HEK293 (cell line): ENCODE measurements around the gene LIPN.

Experiments
- CTCF ChIA-PET: fragments of 350-600 bp; formaldehyde crosslinking; extraction: SDS; loops from one replicate; lab custom pipeline; 2021; ENCODE audit warnings: antibody characterized with exemption; lab: Yijun Ruan, JAX
- POLR2A ChIA-PET: fragments of 300-600 bp; formaldehyde crosslinking; extraction: SDS; loops from one replicate; lab custom pipeline; 2020; ENCODE audit warnings: antibody characterized with exemption, inconsistent platforms; lab: Yijun Ruan, JAX
- H3K27ac ChIP-seq: fragments of 200-500 bp; sonication (Bioruptor generic); 2 replicates; pipeline ENCODE4 v1.5.1; 2014; ENCODE audit warnings: low read depth, low read length, control low read depth, inconsistent platforms; ENCODE audit errors: extremely low read depth
- H3K36me3 ChIP-seq, 2 experiments: fragments of 200-500 bp in 1 of 2; sonication (Bioruptor generic) in 1 of 2; 1 replicate in 1 of 2; 2 replicates in 1 of 2; pipeline ENCODE4 v1.5.1; 2014 to 2017; ENCODE audit warnings: inconsistent platforms in 2 of 2, low read length in 2 of 2; ENCODE audit not compliant: control insufficient read depth in 2 of 2, insufficient read depth in 1 of 2
- H3K4me1 ChIP-seq: fragments of 200-500 bp; sonication (Bioruptor generic); 2 replicates; pipeline ENCODE4 v1.5.1; 2014; ENCODE audit warnings: mild to moderate bottlenecking, low read length, inconsistent platforms; ENCODE audit not compliant: control insufficient read depth, insufficient read depth
- H3K4me3 ChIP-seq: 2 replicates; pipeline ENCODE4 v1.5.1; 2011; ENCODE audit warnings: low read depth, mild to moderate bottlenecking, control low read depth, low read length, moderate library complexity
- H3K9me3 ChIP-seq: fragments of 200-500 bp; sonication (Bioruptor generic); 2 replicates; pipeline ENCODE4 v1.5.1; 2014; ENCODE audit warnings: low read depth, low read length, inconsistent platforms; ENCODE audit not compliant: control insufficient read depth, insufficient read depth
- BCL11B ChIP-seq: fragments of 450-650 bp; formaldehyde crosslinking; IDR thresholded peaks from 2 replicates; pipeline ENCODE4 v1.5.1; 2016; ENCODE audit warnings: low read depth, missing biosample characterization, missing genetic modification characterization
- ELK4 ChIP-seq: IDR thresholded peaks from 2 replicates; pipeline ENCODE4 v1.6.1; 2011; ENCODE audit warnings: mild to moderate bottlenecking, low read depth, low read length, borderline replicate concordance
- KLF7 ChIP-seq: fragments of 450-650 bp; formaldehyde crosslinking; IDR thresholded peaks from 2 replicates; pipeline ENCODE4 v1.5.1; 2016; ENCODE audit warnings: missing biosample characterization, missing genetic modification characterization, borderline replicate concordance
- KLF8 ChIP-seq: fragments of 450-650 bp; formaldehyde crosslinking; IDR thresholded peaks from 2 replicates; pipeline ENCODE4 v1.5.1; 2016; ENCODE audit warnings: missing biosample characterization, missing genetic modification characterization
- PRDM1 ChIP-seq: fragments of 450-650 bp; formaldehyde crosslinking; IDR thresholded peaks from 2 replicates; pipeline ENCODE4; 2016; ENCODE audit warnings: missing biosample characterization, missing genetic modification characterization
- SP2 ChIP-seq: fragments of 450-650 bp; formaldehyde crosslinking; IDR thresholded peaks from 2 replicates; pipeline ENCODE4 v1.5.1; 2016; ENCODE audit warnings: missing biosample characterization, missing genetic modification characterization
- TRIM28 ChIP-seq: IDR thresholded peaks from 2 replicates; pipeline ENCODE4 v1.6.1; 2011; ENCODE audit warnings: low read length, control low read depth, borderline replicate concordance
- YY1 ChIP-seq: fragments of 450-650 bp; formaldehyde crosslinking; IDR thresholded peaks from 2 replicates; pipeline ENCODE4 v1.5.1; 2018; ENCODE audit warnings: missing biosample characterization, missing genetic modification characterization
- ZFP41 ChIP-seq: fragments of 450-650 bp; formaldehyde crosslinking; IDR thresholded peaks from 2 replicates; pipeline ENCODE4 v1.5.1; 2016; ENCODE audit warnings: missing biosample characterization, missing genetic modification characterization, borderline replicate concordance
- ZNF146 ChIP-seq: fragments of 450-650 bp; formaldehyde crosslinking; IDR thresholded peaks from 2 replicates; pipeline ENCODE4 v1.5.1; 2016; ENCODE audit warnings: missing biosample characterization, missing genetic modification characterization
- ZNF239 ChIP-seq: fragments of 450-650 bp; formaldehyde crosslinking; IDR thresholded peaks from 2 replicates; pipeline ENCODE4 v1.5.1; 2016; ENCODE audit warnings: missing biosample characterization, missing genetic modification characterization
- ZNF354C ChIP-seq: fragments of 450-650 bp; formaldehyde crosslinking; IDR thresholded peaks from 2 replicates; pipeline ENCODE4 v1.5.1; 2016; ENCODE audit warnings: missing biosample characterization, missing genetic modification characterization, low read depth, borderline replicate concordance
- ZNF37A ChIP-seq: fragments of 450-650 bp; IDR thresholded peaks from 2 replicates; pipeline ENCODE4 v1.5.1; 2018; ENCODE audit warnings: missing biosample characterization, missing genetic modification characterization
- ZNF398 ChIP-seq: fragments of 450-650 bp; formaldehyde crosslinking; IDR thresholded peaks from 2 replicates; pipeline ENCODE4 v1.5.1; 2017; ENCODE audit warnings: missing biosample characterization, missing genetic modification characterization
- ZNF433 ChIP-seq: fragments of 450-650 bp; formaldehyde crosslinking; IDR thresholded peaks from 2 replicates; pipeline ENCODE4 v1.5.1; 2016; ENCODE audit warnings: missing biosample characterization, missing genetic modification characterization, low read depth
- ZNF488 ChIP-seq: fragments of 450-650 bp; formaldehyde crosslinking; IDR thresholded peaks from 2 replicates; pipeline ENCODE4 v1.5.1; 2016; ENCODE audit warnings: missing biosample characterization, missing genetic modification characterization
- ZNF501 ChIP-seq: fragments of 450-650 bp; formaldehyde crosslinking; IDR thresholded peaks from 2 replicates; pipeline ENCODE4 v1.5.1; 2016; ENCODE audit warnings: missing biosample characterization, missing genetic modification characterization
- ZNF521 ChIP-seq: fragments of 450-650 bp; formaldehyde crosslinking; IDR thresholded peaks from 2 replicates; pipeline ENCODE4 v1.5.1; 2017; ENCODE audit warnings: missing biosample characterization, mild to moderate bottlenecking, missing genetic modification characterization
- ZNF549 ChIP-seq: fragments of 450-650 bp; IDR thresholded peaks from 2 replicates; pipeline ENCODE4 v1.5.1; 2018; ENCODE audit warnings: missing biosample characterization, missing genetic modification characterization, mild to moderate bottlenecking, inconsistent platforms, moderate library complexity
- ZNF596 ChIP-seq: fragments of 450-650 bp; IDR thresholded peaks from 2 replicates; pipeline ENCODE4 v1.5.0; 2018; ENCODE audit warnings: missing biosample characterization, mild to moderate bottlenecking, missing genetic modification characterization, moderate library complexity
- ZNF610 ChIP-seq: fragments of 450-650 bp; formaldehyde crosslinking; IDR thresholded peaks from 2 replicates; pipeline ENCODE4 v1.5.1; 2016; ENCODE audit warnings: missing biosample characterization, missing genetic modification characterization, borderline replicate concordance
- ZNF621 ChIP-seq: fragments of 450-650 bp; formaldehyde crosslinking; IDR thresholded peaks from 2 replicates; pipeline ENCODE4 v1.5.1; 2017; ENCODE audit warnings: missing biosample characterization, missing genetic modification characterization
- ZNF626 ChIP-seq: fragments of 450-650 bp; sonication (Bioruptor Pico); formaldehyde crosslinking; IDR thresholded peaks from 2 replicates; pipeline ENCODE4 v1.5.1; 2018; ENCODE audit warnings: missing biosample characterization, missing genetic modification characterization, inconsistent platforms
- ZNF785 ChIP-seq: fragments of 450-650 bp; formaldehyde crosslinking; IDR thresholded peaks from 2 replicates; pipeline ENCODE4 v1.5.1; 2016; ENCODE audit warnings: missing biosample characterization, missing genetic modification characterization
- ZNF843 ChIP-seq: fragments of 450-650 bp; formaldehyde crosslinking; IDR thresholded peaks from 2 replicates; pipeline ENCODE4 v1.5.1; 2016; ENCODE audit warnings: missing biosample characterization, missing genetic modification characterization

LIPN gene

GRCh38 chr10:88763441-88763840 is 3.6 kb downstream of the LIPN start:
- ChIA-PET CTCF (interaction anchor here (1.5 kb wide), 1 partner anchor 76 kb away, joined by 10 read pairs; no protein-coding TSS in a partner anchor), POLR2A (no interaction called here)
- Histone ChIP-seq H3K4me1 (peaks cover 3% of the 10 kb centered on the region), H3K9me3 (no peaks in the 10 kb centered on the region), H3K36me3 (no peaks in the 10 kb centered on the region), H3K4me3 (no peak overlapping the region), H3K27ac (no peak overlapping the region)
- no peak for TF ChIP-seq ZNF521 (tag by site-specific recombination)
- no peak for TF ChIP-seq ZNF239 (tag by site-specific recombination)
- TF ChIP-seq KLF8 (tag by site-specific recombination): no peak
- TF ChIP-seq ZNF501 (tag by site-specific recombination): no peak
- TF ChIP-seq ZNF354C: no peak

- no peaks in the 10 kb centered on the region for H3K9me3 ChIP-seq
- H3K36me3 ChIP-seq: no peaks in the 10 kb centered on the region
- CTCF ChIA-PET: interaction anchor here (1.5 kb wide), 1 partner anchor 76 kb away, joined by 10 read pairs; no protein-coding TSS in a partner anchor
- TF ChIP-seq ELK4: no peak
- TF ChIP-seq, all 188 proteins: peak for 0
- H3K4me3 ChIP-seq: no peak overlapping the region
- POLR2A ChIA-PET: interaction anchor here (0.6 kb wide), 1 partner anchor 844 kb away, joined by 4 read pairs; no protein-coding TSS in a partner anchor
- no peak overlapping the region for H3K27ac ChIP-seq
- H3K4me1 ChIP-seq: peaks cover 7% of the 10 kb centered on the region
These were observed 4.3 kb downstream of the LIPN start for GRCh38 chr10:88764110-88764509.

GRCh38 chr10:88765816-88766215 is 6.0 kb downstream of the LIPN start:
- POLR2A ChIA-PET: no interaction called here
- TF ChIP-seq ZNF626 (no peak), KLF7 (tag by site-specific recombination) (no peak), SP2 (tag by site-specific recombination) (no peak), ZNF610 (tag by site-specific recombination) (no peak), ZNF785 (tag by site-specific recombination) (no peak), ZNF488 (tag by site-specific recombination) (no peak), ZNF843 (tag by site-specific recombination) (no peak), ZNF146 (no peak)
- TF ChIP-seq, all 188 proteins: peak for 0
- peaks cover 9% of the 10 kb centered on the region for H3K4me1 ChIP-seq
- no peak overlapping the region for H3K4me3 ChIP-seq
- CTCF ChIA-PET: no interaction called here
- H3K36me3 ChIP-seq: no peaks in the 10 kb centered on the region
- no peak overlapping the region for H3K27ac ChIP-seq
- H3K9me3 ChIP-seq: no peaks in the 10 kb centered on the region

- Histone ChIP-seq H3K9me3 (no peaks in the 10 kb centered on the region; the same call in 1 of the 2 replicates), H3K4me3 (no peak overlapping the region), H3K27ac (no peak overlapping the region), H3K36me3 (no peaks in the 10 kb centered on the region), H3K4me1 (peaks cover 9% of the 10 kb centered on the region)
- CTCF ChIA-PET: interaction anchor here (0.8 kb wide), 1 partner anchor 164 kb away, joined by 3 read pairs; no protein-coding TSS in a partner anchor
- POLR2A ChIA-PET: no interaction called here
- TF ChIP-seq PRDM1 (tag by site-specific recombination) (no peak), ZNF398 (tag by site-specific recombination) (no peak), BCL11B (tag by site-specific recombination) (no peak), ZNF621 (no peak), YY1 (tag by site-specific recombination) (no peak), ZNF433 (tag by site-specific recombination) (no peak), ZNF596 (tag by site-specific recombination) (no peak), ZFP41 (tag by site-specific recombination) (no peak), TRIM28 (no peak), ZNF37A (tag by site-specific recombination) (no peak), ZNF549 (tag by site-specific recombination) (no peak)
These were observed 9.6 kb downstream of the LIPN start for GRCh38 chr10:88769384-88769783.
